Left lobe of liver (tissue), 2 donors: ENCODE measurements around the gene IL34. TPM values are rescaled to one million over a fixed set of nuclear protein-coding genes. Genes with fewer than 3 reads are reported as not detected.

Experiments
- ATAC-seq: fragments of 200-7000 bp; cut with Tn5 transposase; one replicate; pipeline ENCODE4 v1.9.1; 2020; ENCODE audit warnings: mild to moderate bottlenecking, moderate library complexity
- DNase-seq: peaks from one replicate; pipeline ENCODE4 v3.0.0-alpha.2; 2020; ENCODE audit warnings: low spot score
- total RNA-seq: library from RNA; stranded (reverse); gene quantifications from one replicate; pipeline ENCODE4 v1.2.1, GENCODE V29; 2021
- donor health status: DM: no; HTN: no; CAD: no; lungs with moderate emphysema.
- donor health status: DM: no; HTN: yes; CAD: no.

IL34 gene
- total RNA-seq, 1 donor from 2014 or later, result 0.58 TPM

DNA sequence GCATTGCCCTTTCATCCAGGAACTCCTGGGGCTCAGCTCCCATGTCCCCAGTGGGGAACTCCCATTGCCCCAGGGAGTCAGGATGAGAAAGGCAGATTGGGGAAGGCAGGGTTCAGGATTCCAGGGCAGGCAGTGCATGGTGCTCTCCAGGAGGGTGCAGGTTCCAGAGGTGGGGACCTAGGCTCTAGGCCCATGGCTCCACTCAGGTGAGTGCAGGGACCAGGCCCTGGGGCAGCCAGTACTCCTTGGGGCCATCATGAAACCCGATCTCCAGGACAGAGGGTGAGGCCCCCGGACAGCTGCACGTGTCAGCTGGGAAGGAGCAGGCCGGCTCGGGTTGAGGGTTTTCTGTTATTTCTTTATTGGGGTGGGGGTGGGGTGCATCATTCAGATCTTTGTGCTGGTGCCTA, 40.7 kb downstream of the IL34 start:
- ATAC-seq, result no peak
- DNase-seq, result no peak

DNA sequence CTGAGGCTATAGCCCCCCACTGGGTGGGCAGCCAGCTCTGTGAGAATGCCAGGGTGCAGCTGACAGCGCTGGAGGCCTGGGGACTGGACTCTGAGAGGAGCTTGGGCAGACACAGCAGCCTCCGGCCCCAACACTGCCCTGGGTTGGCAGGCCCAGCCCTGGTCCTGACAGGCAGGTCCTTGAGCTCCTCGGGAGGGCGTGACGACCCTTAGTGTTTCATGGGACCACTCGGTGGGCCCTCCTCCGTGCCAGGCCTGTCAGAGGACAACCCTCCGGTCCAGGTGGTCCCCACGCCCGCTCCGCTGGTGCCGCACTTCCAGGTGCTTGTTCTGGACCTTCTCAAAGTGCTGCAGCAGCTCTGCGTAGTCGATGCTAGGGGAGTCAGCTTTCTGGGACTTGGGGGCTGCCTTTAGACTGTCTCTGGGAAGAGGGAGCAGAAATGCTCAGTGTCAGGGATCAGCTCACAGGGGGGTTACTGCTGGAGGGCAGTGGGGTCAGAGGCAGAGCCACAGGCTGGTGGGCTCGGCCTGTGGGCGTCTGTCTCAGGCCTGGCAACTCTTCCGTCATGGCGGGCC, 41.4 kb downstream of the IL34 start:
- DNase-seq (no peak), ATAC-seq (no peak)

DNA sequence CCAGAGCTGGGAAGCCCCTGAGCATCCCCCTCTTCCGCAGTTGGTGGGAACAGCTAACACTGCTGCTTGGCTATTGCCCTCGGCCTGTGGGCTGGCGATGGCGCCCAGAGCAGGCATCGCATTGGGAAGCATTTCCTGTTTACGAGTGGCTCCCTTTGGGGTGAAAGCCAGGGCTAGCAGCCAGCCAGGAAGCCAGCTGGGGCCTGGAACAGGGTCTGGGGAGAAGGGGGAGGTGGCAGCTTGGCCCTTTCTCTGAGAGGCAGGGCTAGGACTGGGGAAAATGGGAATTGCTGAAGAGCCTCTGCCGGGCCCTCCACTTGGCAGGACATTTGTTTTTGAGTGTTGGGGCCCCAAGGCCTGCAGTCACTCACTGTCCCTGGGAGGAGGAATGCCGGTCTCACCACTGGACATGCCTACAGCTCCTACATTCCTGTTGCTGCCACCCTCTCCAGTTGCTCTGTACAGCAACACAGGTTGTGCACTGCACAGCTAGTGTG, 41.9 kb downstream of the IL34 start:
- ATAC-seq, result no peak

DNA sequence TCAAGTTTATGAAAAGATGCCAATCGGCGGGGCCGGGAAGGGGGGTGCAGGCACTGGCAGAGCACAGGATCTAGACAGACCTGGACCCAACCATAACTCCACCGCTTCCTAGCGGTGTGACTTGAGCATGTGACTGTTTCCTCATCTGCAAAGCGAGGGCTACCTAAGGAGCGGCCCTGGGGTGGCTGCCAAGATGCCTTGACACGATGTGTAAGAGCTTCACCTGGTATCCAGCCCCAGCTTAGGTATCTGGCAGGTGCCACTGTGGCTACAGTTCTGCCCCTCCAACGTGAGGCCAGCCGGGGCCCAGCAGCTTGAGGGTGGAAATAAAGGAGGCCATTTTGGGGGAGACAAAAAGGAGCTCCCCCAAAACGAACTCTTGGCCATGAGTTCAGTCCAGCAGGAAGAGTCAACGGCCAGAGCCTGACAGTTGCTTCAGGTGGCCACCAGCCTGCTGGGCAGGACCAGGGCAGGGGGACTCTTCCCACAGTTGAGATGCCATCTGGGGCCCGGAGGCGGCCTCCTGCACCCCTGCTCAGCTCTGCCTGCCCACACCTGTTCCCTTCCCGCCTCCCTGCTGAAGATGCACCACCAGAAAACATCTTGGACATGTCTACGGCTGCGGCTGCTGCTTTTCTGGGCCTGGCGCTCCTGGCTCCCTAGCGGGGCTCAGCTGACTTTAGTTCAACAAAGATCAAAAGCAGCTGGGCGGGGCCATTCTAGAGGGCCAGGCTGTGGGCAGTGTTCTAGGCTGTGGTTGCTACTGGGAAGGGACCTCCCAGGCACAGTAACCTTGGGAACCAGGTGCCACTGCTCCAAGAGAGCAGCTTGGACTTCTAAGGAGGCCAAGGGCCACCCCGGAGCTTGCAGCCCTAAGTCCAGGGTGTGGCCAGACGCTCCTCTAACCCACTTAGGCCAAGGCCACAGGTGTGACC, 42.9 kb downstream of the IL34 start:
- DNase-seq, result no peak
- ATAC-seq, result no peak

More for the DNA sequence above, 41.9 kb downstream of the IL34 start:
- DNase-seq, result no peak

DNA sequence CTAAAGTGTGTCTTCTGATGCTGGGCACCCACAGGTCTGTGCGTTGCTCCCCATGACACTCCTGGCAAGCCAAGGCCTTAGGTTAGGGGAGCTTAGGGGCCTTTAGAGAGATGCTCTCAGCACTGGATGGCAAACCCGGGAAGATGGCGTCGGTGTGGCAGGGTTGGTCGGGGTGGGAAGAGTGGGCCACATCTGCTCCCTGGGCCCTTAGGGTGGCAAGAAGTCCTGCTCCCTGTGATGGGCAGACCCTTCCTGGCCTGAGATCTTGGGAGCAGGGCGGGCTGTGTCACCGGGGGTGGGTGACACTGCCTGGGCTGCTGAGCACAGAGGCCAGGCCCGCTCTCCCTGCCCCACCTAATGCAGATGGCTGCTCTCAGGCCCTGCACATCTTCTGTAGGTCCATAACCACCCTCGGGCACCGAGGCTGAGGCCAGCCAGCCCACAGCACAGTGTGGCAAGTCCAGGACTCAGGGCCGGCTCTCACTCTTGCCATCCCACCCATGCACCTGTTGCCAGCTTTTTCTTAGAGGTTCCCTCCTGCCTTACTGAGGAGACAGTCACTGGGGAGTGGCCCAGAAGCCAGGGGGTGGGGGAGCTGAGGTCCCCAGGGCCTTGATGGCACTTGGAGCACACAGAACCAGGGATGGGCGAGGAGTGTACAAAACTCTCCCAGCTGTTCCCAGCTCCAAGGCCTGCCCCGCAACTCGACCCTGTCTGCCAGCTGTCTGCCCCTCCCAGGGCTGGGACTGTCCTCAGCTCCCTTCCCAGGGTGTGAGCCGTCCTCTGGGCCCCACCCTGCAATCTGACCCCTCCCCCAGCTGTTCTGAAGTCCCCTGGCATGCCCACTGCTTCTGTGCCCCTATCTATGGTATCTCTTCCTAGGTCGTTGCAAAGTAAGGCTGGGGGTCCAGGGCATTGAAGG, 43.9 kb downstream of the IL34 start:
- ATAC-seq (no peak), DNase-seq (no peak)

DNA sequence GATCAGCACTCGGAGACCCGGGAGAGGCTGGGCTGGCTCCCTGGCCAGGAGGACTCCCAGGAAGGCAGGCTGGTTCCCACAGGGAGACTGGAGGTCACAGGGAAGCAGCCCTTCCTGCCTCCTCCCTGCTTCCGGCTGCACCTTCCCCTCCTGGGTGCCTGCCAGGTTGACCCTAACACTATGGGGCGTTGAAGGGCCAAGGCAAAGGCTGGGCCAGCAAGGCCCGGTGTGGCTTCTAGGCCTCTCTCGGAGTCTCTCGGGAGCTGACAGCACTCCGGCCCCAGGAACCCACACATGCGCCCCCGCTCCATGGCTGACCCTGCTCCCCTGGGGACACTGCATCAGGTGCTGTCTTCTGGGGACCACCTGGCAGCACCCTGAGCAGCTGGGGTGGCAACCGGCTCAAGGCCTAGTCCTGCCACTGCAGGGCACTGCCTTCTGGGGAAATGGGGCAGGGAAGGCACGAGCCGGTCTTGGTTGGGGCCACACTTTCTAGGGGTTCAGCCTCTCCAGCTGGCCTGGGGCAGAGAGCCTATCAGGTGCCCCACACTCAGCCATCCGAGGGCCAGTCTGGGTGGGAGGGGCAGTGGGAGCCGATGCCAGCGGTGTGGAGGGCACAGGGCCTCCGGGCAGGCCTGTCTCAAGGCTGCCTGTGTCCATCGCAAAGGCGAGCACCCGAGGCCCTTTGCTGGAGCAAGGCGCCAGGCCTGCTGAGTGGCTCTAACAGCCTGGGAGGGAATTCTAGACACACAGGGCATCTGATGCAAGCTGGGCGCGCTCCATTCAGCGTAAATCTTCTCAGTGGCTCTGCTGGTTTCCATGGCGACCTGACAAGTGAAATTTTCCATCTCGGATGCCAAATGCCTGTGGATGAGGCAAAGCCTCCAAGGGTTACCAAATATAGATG, 45.1 kb downstream of the IL34 start:
- no peak for DNase-seq
- ATAC-seq, result no peak

DNA sequence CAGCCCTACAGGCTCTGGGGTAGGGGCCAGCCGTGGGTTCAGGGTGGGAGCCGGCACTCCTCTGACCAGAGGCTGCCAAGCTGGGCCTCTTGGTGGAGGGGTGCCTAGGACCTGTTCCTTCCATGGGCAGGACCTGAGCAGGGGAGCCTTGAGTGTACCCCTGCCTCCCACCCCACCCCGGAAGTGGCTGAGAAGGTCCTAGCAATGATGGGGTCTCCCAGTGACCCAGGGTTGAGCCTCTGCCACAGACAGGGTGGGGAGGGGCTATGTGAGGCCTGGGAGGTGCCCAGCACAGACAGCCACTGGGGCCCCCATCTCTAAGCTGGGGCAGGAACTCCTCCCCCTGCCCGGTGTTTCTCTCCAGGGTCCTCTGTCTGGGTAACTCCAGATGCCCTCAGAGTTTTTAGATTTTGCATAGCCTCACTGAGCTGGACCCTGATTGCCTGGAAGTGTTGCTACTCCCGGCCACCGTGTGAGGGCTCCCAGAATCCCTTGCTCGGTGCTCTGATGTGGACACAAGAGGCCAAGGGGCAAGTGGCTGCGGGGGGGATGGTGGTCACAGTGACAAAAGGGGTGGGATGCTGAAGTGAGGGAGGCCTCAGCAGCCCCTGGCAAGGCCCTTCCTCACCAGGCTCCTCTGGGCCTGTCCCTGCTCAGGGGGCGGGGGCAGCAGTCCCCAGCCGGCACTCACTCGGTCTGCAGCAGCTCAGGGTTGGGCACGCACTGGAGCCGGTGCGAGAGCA, 45.9 kb downstream of the IL34 start:
- DNase-seq, result no peak
- no peak for ATAC-seq

DNA sequence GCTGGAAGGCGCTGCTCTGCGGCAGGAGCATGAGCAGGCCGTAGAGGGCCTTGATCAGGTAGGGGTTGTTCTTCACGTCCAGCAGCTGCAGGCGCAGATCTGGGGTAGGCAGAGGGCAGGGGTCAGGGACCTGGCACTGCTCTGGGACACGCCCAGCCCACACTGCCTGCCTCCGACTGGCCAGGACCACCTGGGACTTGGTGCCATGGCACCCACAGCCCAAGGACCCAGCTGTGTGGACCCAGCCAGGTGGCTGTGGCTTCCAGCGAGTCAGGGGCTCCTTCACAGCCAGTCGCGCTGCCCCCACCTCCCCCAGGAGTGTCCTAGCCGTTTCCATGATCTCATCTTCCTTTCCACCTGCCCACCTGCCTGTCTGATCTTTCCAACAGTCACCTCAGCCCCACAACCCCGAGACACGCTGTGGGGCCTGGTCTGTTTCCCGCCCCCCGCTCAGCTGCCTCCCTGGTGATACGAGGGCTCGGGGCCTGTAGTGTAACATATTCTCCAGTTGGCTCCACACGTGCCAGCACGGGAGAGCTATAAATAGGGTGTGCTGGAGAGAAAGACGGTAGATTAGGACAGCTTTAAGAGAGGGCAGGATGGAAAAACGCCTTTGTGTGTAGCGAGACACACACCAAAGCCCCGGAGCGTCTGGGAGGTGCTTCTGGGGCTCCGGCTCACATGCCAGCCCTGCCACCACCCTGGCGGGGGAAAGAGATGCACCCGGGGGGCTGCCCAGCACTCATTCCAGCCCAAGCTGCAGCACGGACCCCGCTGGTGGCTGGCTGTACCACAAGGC, 46.7 kb downstream of the IL34 start:
- DNase-seq, result no peak
- no peak for ATAC-seq

DNA sequence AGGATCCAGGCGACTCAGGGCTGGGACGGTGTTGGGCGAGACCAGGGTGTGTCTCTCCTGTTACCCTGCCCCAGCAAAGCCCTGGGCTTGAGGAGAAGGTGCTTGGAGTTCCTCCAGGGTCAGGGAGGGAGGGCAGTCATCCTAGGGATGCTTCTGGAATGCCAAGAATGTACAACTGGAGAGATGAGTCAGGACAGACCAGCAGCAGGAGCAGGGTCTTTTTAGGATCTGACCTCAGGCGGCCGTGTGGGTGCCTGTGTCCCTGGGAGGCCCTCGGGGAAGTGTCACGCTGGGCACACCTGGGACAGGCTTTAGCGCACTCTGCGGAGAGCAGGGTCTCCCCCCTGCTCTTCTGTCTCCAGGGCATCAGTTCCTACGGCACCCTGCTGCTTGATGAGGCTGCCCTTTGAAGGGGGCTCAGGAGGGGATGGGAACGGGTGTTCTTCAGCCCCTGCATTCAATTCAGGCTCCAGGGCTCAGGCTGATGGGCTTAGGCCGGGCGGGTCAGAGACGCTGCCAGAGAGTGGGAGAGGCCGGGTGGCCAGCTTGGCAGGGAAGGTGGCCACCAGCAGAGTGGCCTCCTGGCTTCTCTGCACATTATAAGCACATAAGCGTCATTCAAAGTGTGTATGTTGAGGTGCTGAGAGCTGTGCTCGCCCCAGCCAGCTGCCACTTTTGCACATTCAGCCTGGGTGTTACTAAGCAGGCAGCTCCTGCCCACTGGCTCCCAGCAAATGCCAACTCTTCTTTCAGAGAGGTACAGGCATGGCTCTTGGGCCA, 47.9 kb downstream of the IL34 start:
- ATAC-seq (no peak), DNase-seq (no peak)

DNA sequence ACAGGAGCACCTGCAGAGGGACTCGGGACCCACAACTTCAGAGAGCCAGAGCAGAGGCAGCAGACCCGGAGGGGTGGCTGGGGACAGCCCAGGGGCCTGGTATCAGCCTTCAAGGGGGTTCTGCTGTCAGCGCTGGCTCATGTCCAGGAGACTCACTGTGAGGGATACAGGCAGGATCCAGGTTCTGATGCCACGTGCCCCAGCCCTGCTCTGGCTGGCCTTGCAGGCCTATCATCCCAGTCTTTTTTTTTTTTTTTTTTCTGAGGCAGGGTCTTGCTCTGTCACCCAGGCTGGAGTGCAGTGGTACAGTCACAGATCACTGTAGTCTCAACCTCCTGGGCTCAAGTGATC, 48.5 kb downstream of the IL34 start:
- no peak for DNase-seq

DNA sequence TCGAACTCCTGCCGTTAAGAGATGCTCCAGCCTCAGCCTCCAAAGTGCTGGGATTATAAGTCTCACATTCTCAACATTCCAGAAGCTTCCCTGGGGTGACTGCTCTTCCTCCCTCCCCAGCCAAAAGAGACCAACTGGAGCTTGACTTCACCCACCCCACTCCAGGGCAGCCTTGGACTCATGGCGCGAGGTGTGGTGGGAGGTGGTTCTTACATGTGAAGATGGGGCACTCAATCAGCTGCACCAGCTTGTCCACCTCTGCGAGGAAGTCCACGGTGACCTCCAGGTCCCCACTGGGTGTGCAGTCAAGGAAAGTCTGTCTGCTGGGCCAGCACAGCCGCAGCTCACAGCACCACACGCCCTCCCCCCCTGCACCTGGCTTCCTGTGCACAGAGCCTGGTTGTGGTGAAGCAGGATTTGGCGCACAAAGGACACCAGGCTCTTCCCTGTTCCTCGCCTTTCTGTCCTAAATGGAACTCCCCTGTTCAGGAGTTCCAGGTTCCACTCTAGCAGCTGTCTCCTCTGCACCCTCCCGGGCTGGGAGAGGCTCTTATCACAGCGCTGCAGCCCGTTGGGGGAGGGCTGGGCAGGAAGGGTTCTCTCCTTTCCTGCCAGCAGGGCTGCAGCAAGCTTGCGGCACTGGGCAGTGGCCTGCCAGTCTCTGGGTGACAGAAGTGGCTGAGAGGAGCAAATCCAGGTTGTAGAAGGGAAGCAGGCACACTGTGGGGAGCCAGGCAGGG, 49.1 kb downstream of the IL34 start:
- DNase-seq, result no peak
- peak; percentile 84 for ATAC-seq

More for the DNA sequence above, 48.5 kb downstream of the IL34 start:
- no peak for ATAC-seq

DNA sequence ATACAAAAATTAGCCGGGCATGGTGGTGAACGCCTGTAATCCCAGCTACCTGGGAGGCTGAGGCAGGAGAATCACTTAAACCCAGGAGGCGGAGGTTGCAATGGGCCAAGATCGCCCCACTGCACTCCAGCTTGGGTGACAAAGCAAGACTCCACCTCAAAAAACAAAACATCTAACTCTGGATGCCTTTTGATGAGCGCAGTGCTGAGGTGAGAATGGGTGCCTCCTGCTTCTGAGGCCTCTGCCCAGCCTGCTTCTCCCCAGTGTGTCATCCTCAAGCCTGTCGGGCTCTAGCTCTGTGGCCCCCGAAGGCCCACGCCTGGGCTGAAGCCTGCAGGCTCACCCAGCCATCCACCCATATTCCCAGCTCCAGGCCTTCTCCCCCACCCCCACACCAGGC, 50.0 kb downstream of the IL34 start:
- DNase-seq (no peak), ATAC-seq (no peak)

DNA sequence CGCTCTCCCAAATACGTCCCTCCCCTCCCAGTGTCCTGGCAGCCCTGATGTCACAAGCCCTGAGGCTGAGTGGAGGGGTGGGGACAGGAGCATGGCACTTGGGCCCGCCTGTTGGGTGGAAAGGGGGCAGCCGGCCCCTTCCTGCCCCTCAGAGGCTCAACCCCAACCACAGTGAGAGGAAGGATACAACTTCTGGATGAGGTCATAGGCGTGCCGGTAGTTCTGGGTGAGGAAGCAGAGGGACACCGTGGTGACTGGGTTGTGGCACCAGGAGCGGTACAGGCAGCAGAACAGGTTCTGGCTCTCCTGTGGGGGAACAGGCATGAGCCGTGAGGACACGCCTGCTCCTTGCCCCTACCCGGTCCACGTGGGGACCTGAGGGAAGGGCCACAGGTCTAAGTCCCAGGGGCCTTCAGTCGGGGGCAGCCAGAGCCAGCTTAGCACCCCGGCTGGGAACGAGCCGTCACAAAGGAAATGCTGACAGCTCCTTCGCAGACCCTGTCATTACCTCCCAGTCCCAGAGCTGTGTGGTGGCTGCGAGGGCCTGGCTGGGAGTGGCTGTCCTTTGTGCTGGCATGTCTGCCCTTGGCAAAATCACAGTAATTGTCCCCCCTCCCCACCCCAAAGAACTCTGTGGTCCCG, 50.7 kb downstream of the IL34 start:
- ATAC-seq (no peak), DNase-seq (no peak)

DNA sequence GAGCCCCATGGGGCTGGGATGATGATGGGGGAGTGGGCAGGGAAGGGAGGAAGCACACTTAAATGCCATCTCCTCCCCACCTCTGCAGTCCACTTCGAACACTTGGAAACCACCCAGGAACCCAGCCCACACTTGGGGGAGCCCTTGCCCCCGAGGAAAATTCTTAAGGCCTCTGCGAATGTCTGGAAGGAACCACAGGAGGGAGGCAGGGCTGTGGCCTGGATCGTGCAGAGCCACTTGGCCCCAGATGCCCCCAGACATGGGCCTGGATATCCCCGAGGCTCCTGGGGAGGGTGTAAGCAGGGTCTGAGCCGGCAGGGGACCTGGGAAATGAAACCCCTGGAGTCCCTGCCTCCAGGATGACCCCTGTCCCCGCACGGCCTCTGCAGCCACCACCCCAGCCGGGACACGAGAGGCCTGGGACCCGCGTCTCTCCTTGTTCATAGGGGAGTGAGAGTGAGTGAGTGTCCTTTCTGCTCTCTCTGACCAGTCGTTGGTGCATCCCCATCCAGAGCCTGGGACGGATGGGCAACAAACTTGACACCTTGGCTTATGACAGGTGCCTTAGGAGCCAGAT, 51.3 kb downstream of the IL34 start:
- ATAC-seq (no peak), DNase-seq (no peak)

DNA sequence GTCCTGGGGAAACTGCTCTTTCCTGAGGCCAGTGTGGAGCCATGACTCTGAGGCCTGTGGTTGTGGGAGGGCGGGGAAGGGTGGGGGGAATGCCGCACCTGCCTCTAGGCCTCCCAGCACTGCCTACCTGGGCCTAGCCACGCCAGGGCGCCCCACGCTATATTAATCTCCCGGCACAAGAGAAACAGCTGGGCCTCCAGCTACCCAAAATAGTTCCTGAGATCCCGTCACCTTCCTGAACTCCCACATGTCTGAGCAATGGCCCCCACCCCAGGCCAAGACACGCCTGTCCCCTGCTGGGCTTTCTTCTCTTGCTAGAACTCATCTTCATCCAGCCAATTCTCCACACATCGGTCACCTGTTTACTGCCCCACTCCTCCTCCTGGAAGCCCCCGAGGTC, 52.5 kb downstream of the IL34 start:
- ATAC-seq (no peak), DNase-seq (no peak)

DNA sequence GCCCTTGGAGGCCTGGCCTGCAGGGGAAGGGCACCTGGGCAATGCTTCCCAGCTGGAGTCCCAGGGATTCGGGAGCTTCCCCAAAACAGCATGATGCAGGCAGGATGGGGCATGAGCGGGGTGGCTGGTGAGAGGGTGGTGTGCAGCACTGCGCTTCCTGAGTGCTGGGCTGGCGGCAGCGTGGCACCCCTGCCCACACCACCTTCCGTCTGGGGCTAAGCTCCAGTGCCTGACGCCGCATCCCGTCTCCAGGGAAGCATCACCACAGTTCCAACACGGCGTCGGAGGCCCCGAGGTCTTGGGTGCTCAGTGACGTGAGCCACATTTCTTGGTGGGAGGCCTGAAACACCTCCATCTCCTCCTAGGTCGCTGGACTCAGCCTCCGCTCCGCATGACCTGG, 53.3 kb downstream of the IL34 start:
- ATAC-seq (no peak), DNase-seq (no peak)
